DMS153 treated with DMSO at 0.1 percent for 48 hours (cell line): ENCODE measurements around the gene TNXB.
"Not testable (repeated sequence)": the region's sequence is repeated elsewhere in the genome, so short reads cannot be mapped to it uniquely, and the experiment has no call there.

Experiments used
- DNase-seq: peaks from one replicate; lab custom pipeline; 2025; ENCODE audit not compliant: unreplicated experiment; lab: John Stamatoyannopoulos, UW

TNXB gene

DNA sequence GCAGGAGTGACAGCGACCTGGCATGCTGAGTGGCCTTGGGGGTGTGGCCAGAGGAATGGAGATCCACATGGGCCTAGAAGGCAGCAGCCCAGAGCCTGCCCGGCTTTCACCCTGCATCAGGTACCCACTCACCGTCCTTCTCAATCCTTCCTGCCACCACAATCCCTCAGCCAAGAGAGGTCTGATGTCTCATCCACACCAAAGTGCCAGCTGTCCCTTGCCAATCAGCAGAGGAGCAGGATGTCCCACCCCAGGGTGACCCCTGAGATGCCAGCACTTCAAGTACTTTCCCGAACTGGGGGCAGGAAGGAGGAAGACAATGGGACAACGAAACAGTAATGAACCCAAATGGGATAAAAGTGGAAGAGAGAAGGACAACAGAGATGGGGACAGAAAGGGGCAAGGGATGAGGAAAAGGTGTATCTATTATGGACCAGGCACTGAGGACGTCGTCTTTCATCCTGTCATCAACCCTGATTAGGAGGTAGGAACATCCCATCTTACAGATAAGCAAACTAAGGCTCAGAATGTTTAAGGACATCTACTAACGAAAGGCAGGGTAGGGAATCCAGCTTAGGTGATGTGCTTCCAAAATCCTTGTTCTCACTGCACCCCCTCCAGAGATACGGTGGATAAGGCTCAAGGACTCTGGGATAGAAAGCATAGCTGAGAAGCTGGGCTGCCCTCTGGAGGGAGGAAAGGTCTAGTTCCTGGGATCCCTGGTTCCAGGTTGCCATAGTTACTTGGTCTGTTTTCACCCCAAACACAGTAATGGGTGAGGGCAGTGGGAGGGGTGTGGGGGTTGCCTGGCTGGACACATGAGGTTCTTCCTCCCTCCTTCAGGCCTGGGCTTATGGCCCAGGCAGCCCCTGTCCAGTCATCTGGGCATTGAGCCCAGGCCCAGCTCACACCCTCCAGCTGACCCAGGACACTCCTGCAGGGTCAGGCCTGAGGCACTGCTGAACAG lies 4.5 kb upstream of the TNXB start:
- no peak for DNase-seq

DNA sequence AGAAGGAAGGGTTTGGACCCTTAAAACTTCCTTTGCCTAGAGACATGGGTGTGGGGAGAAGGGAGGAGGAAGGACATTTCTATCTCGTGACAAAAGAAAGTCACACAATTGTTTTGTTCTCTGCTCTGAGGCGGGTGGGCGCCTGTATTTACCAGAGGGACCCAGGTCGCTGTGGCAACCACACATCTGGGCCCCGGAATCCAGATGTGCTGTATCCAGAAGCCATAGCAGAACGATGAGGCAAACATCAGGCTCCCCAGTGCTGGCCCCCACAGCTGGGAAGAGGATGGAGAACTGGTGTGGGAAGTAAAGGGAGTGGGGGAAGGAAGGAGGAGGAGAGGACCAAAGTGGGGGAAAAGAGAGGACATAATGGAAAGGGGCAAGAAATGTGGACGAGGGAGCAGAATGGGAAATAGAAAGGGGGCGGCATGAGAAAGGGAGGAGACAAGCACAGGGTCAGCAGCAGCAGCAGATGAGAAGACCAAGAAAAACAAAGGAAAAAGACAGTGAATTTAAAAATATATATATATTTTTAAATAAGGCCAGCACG lies 3.4 kb upstream of the TNXB start:
- DNase-seq, result no peak

DNA sequence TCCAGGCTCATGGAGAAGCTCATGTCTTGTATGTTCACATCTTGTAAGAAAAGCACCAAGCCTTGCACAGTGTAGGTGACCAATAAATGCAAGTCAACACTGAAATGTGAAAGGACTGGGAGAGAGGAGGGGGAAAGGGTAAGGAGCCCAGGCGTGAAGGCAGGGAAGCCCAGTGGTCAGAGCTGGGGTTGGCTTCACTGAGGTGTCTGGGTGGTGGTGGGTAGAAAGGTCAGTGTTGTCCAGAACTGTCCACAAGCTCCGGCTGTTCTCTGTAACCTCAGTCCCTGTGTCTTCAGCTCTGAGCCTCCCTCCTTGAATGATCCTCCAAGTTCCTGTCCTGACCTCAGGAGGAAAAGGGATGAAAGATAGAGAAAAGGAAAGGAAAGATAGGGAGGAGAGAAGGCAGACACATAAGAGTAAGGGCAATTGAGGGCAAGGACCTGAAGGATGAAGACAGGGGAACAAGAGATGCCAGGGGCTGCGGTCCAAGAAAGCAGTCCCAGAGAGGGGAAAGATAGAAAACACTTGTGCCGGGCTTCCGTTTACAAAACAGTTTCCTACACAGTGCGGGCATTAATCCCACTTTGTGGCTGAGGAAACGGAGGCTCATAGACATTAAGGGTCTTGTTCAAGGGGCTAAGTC lies 2.4 kb upstream of the TNXB start:
- no peak for DNase-seq

DNA sequence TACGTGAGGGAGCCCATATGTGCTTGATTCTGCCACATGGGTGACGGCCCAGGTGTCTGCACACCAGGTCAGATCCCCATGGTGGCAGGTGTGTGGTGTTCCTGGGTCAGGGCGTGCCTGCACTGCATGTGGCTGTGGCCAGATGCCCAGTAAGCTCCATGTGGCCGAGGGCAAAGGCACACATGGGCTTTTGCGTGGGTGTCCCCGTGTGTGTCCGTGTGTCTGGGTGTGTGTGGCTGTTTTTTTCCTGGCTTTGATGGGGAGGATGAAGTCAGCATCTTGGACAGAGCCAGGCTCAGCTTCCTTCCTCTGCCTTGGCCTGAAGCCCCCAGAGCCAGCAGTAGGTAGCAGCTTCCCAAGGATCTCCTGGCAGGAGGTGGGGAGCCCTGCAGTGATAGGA lies 1.5 kb upstream of the TNXB start:
- DNase-seq, result no peak

GRCh38 chr6:32109765-32110160 lies 625 bp upstream of the TNXB start:
- DNase-seq, result no peak

DNA sequence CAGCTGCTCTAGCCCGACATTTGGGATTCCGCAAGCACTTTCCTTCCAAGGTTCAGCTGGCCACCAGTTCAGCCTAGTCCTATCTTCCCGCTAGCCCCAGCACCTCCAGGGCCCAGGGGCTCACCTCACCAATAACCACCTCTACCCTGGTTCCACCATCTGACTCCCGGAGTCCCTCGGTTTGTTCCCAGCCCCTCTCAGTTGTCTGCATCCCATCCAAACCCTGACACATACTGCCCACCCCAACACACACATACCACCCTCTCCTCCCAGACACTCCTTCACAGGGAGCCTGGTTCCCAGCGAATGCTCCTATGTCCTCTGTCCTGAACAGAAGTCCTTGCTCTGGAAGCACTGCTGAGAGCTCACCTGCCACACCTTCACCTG lies 418 bp downstream of the TNXB start:
- DNase-seq, result no peak

- DNase-seq, result no peak
Measured at GRCh38 chr6:32108094-32108627, 977 bp downstream of the TNXB start.

DNA sequence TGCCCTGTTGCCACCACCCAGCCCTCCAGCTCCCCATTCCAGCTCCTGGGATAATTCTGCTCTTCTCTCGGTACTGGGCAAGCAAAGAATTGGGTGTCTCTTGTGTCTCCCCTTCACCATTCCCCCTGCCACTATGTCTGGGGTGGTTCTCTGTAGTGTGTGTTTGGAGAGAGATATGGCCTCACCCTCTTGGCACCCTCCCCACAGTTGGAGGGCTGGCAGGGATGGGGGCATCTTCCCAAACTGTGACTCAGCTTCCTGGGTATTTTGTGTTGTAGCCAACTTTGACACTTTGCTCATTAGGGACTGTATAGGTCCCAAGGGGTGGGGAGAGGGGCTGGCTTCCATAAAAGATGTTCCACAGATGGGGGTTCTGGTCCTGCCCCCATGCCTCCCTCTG lies 1.7 kb downstream of the TNXB start:
- DNase-seq, result no peak

- DNase-seq, result no peak
Measured at GRCh38 chr6:32105433-32105832, 3.7 kb downstream of the TNXB start.

- no peak for DNase-seq
Measured at GRCh38 chr6:32102255-32102654, 6.9 kb downstream of the TNXB start.

- DNase-seq, result not testable (repeated sequence)
Measured at GRCh38 chr6:32100251-32100650, 8.9 kb downstream of the TNXB start.

GRCh38 chr6:32097364-32097763 lies 11.8 kb downstream of the TNXB start:
- no peak for DNase-seq

DNA sequence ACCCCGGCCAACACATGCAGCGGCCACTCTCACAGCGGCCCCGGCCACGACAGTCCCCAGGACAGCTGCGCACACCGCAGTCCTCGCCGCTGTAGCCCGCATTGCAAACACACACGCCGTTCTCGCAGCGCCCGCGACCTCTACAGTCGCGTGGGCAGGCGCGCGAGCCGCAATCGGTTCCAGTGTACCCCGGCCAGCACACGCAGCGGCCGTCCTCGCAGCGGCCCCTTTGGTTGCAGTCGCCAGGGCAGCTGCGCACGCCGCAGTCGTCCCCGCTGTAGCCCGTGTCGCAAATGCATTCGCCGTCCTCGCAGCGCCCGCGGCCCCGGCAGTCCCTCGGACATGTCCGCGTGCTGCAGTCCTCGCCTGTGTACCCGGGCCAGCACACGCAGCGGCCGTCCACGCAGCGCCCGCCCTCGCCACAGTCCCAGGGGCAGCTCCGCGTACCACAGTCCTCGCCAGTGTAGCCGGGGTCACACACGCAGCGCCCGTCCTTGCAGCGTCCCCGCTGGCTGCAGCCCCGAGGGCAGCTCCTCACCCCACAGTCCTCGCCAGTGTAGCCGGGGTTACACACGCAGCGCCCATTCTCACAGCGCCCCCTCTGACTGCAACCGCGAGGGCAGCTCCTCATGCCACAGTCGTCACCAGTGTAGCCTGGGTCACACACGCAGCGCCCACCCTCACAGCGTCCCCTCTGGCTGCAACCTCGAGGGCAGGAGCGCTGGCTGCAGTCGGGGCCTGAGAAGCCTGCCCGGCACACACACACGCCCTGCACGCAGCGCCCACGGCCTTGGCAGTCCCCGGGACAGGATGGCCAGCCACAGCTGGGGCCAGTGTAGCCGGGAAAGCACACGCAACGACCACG lies 12.5 kb downstream of the TNXB start:
- no peak for DNase-seq

GRCh38 chr6:32096087-32096393 lies 13.1 kb downstream of the TNXB start:
- no peak for DNase-seq

DNA sequence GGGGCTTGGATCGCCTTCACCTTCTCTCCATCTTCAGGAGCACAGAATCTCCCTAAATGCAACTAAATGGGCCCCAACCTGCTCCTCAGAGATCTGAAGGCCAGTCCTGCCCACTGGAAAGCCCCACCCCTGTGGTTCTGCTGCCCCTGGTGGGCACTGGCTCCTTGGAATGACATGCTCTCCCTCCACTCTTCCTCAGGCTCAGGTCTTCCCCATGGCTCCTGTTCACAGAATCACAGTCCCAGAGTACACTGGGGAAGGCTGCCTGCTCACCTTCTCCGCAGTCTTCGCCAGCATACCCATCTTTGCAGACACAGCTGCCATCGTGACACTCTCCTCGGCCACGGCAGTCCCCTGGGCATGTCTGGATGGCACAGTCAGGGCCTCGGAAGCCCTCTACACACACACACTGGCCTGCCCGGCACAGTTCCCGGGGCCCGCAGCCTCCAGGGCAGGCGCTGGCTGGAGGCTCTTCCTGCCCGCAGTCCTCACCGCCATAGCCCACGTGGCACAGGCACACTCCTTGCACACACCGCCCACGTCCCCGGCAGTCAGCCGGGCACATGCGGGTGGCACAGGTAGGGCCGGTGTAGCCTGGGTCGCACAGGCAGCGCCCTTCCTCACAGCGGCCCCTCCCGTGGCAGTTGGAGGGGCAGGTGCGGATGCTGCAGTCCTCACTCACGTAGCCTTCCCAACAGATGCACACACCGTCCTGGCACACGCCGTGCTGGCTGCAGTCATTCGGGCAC lies 13.6 kb downstream of the TNXB start:
- no peak for DNase-seq

DNA sequence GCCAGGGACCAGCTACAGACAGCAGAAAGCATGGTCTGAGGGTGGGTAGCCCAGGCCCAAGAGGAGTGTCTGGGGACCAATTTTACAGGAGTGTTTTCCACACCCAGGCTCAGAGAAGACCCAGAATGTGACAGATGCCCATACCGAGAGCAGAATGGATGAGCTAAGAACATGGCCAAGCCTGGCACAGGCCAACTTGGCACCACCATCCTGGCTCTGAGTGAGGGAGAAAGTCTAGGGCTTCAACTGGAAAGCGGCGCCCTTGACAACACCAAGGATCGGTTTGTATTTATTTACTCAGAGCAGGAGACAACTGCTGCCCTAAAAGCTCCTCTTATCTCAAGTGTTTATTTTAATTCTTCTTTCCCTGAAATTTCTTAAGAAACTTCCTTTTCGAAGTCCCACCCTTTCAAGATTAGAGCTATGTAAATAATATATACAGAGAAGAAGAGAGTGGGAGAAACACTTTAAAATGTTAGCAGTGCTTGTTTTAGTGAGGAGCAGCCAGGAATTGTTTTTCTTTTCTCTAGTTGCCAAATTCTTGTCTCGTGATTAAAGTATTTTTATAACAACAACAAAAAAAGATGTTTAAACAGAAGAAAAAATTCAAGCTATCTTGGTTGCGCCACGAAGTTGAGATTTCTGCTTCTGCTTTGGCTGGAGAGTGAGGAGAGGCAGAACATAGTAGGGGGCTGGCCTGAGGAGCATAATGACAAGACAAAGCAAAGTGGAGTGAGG lies 16.2 kb downstream of the TNXB start:
- DNase-seq, result no peak

DNA sequence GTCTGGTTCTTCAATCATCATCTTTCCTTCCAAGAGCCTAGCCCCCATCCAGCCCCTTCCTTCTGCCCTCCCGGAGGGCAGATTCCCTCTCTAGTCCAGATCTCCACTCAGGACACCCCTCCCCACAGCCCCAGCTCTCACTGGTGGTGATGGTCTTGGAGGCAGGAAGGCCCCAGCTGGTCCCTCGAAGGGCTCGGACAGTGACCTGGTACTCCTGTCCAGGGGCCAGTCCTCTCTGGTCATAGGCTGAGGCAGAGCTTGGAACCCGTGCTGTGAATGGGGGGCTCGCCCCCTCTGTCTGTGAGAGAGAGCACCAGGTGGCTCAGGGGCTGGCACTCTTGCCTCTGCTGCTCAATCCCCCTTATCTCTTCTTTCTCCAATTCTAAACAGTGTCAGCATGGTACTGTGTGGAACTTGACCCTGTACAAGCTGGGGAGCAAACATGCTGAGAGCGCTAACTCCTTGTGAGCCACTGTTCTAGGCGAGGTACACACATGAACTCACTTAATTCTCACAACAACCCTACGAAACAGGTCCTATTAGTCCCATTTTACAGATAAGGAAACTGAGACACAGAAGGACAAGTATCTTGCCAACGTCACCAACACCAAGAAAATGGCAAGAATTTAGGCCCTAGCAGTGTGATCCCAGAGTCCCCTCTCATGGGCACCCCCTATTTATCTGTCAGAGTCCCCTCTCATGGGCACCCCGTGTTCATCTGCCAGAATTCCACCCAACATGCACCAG lies 19.9 kb downstream of the TNXB start:
- no peak for DNase-seq

DNA sequence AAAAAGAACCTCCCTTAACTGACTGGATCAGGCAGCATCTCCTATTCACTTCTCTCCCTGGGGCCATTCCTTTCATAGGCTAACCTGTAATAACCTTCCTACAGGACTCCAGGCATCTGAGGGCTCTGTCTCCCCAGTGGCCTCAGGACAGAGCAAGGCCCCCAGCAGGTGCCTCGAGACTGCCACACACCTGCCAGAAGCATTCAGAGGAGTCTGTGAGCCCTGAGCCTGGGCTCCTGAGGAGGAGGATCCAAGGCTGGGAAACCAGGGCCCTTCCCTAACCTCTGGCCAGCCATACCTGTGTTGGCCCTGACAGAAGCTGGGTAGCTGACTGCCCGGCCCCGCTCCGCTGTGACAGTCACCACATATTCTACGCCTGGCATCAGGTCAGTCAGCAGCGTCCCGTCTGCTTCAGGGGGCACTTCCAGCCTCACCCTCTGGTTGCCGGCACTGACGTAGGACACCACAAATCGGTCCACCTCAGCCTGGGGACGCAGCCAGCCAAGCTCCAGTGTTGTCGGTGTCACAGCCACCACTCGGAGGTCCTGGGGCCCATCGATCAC lies 20.6 kb downstream of the TNXB start:
- no peak for DNase-seq
